HL-60 (cell line): ENCODE measurements around the gene SAFB.
"Not testable (repeated sequence)": the region's sequence is repeated elsewhere in the genome, so short reads cannot be mapped to it uniquely, and the experiment has no call there.

Experiments used
- DNase-seq, 2 experiments: peaks; one replicate each; pipeline ENCODE4 v3.0.0-alpha.2; 2010 to 2020; ENCODE audit warnings: low read depth in 1 of 2, low spot score in 1 of 2
- H3K27ac ChIP-seq: fragments of 250-450 bp; sonication (Bioruptor Pico); replicated peaks from 2 replicates; pipeline ENCODE4 v1.5.1; 2020; ENCODE audit warnings: mild to moderate bottlenecking, moderate library complexity
- H3K27me3 ChIP-seq: fragments of 250-450 bp; sonication (Bioruptor Pico); 2 replicates; pipeline ENCODE4 v1.5.1; 2021; ENCODE audit warnings: mild to moderate bottlenecking, moderate library complexity; ENCODE audit not compliant: insufficient read depth, poor library complexity, severe bottlenecking
- H3K4me3 ChIP-seq: replicated peaks from 2 replicates; pipeline ENCODE4 v1.5.1; 2011; ENCODE audit warnings: mild to moderate bottlenecking, control low read depth, low read length; ENCODE audit not compliant: insufficient read depth
- GABPA ChIP-seq: IDR thresholded peaks from 2 replicates; pipeline ENCODE4 v1.6.1; 2012; ENCODE audit warnings: low read depth
- POLR2AphosphoS5 ChIP-seq: IDR thresholded peaks from 2 replicates; pipeline ENCODE4 v1.6.1; 2012; ENCODE audit warnings: low read depth
- REST ChIP-seq: IDR thresholded peaks from 2 replicates; pipeline ENCODE4 v1.6.1; 2012; ENCODE audit warnings: low read depth; ENCODE audit not compliant: insufficient replicate concordance
- SPI1 ChIP-seq: IDR thresholded peaks from 2 replicates; pipeline ENCODE4 v1.6.1; 2012; ENCODE audit warnings: low read depth, mild to moderate bottlenecking, borderline replicate concordance
- TF ChIP-seq, protein P1 (sequence below): IDR thresholded peaks from one replicate; pipeline ENCODE4 v1.5.1; 2011; ENCODE audit warnings: low read length, control low read depth, inconsistent platforms; ENCODE audit not compliant: insufficient read depth

SAFB gene

DNA sequence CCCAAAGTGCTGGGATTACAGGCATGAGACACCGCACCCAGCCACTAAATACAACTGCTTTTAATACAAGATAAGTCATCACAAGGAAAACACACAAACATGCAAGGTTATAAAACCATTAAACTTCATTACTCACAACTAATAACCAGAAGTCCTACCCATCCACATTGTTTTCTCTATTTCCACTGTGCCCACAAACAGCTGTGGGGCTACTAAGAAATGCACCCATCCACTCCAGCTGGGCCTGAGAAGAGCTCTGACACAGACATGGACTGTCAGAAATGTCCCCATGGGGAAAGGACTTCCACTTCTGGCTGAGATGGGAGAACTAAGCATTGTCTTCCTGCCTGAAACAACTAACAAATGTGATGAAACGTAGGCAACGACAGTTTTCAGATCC, 17.5 kb upstream of the SAFB start:
- no peak for DNase-seq
- no peak overlapping the region for H3K27ac ChIP-seq
- no peak overlapping the region for H3K4me3 ChIP-seq
- H3K27me3 ChIP-seq, result no peaks in the 10 kb centered on the region
- no peak for TF ChIP-seq REST
- TF ChIP-seq GABPA, result no peak
- TF ChIP-seq POLR2AphosphoS5, result no peak
- TF ChIP-seq, protein P1, sequence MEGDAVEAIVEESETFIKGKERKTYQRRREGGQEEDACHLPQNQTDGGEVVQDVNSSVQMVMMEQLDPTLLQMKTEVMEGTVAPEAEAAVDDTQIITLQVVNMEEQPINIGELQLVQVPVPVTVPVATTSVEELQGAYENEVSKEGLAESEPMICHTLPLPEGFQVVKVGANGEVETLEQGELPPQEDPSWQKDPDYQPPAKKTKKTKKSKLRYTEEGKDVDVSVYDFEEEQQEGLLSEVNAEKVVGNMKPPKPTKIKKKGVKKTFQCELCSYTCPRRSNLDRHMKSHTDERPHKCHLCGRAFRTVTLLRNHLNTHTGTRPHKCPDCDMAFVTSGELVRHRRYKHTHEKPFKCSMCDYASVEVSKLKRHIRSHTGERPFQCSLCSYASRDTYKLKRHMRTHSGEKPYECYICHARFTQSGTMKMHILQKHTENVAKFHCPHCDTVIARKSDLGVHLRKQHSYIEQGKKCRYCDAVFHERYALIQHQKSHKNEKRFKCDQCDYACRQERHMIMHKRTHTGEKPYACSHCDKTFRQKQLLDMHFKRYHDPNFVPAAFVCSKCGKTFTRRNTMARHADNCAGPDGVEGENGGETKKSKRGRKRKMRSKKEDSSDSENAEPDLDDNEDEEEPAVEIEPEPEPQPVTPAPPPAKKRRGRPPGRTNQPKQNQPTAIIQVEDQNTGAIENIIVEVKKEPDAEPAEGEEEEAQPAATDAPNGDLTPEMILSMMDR, result no peak
- no peak for TF ChIP-seq SPI1

DNA sequence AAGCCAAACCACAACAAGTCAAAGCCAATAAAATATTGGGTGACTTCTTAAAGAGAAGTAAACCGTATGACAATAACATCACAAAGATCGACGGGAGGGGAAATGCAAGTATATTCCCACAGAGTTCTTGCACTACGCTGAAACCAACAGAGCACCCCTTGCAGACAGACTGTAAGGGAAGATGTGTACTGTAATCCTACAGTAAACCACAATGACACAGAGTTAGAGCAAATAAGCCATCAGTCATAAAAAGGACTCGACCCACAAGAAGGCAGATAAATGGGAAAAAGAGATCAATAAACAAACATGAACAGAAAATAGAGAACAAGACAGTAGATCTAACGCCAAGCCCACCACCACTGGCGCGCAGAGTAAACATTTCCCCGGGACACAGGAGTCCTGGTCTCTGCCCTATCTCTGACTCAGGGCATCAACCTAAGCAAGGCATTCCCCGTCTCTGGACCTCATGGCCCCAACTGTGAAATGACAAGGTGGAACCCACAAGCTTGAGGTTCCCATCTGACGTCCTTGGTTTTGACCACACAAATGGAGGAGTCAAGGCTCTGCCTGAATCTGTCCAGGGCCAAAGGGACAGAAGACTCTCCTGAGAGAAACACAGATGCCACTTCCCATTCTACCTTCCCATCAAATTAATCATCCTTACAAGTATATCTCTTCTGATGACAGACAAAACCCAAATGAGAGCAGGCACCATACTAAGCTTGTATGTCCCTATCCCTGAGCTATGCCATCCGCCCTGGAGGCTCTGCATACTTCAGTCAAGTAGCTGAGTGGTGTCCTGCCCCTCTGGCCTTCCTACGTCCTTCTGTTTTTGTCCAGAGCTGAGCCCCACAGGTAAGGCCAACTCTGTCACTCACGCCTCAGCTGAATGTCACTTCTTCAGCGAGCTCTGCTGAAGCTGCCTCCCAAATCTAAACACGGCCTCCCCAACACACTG, 15.3 kb upstream of the SAFB start:
- TF ChIP-seq GABPA, result no peak
- TF ChIP-seq POLR2AphosphoS5, result no peak
- TF ChIP-seq, protein P1, result no peak
- TF ChIP-seq REST, result no peak
- no peak for TF ChIP-seq SPI1
- no peak for DNase-seq
- Histone ChIP-seq H3K27ac (no peak overlapping the region), H3K27me3 (no peaks in the 10 kb centered on the region), H3K4me3 (no peak overlapping the region)

DNA sequence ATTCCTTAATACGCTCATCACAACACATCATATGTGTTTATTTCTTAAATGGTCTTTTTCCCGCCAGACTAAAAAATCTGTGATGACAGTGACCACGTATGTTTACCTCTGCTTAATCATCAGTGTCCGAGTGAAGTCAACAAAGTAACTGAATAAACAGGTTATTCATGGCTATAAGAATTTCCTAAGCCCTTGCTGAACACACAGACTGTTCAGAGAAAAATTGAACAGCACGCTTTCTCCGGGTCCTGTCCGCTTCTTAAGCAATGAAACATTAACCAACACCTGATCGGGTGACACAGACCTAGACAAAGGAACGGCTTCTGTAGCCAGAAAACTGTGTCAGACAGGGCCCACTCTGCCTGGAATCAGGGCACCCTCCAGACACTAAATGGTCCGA, 14.6 kb upstream of the SAFB start:
- TF ChIP-seq SPI1 (no peak), GABPA (no peak), POLR2AphosphoS5 (no peak), REST (no peak)
- TF ChIP-seq, protein P1, result no peak
- DNase-seq, result no peak
- H3K27ac ChIP-seq, result no peak overlapping the region
- no peaks in the 10 kb centered on the region for H3K27me3 ChIP-seq
- H3K4me3 ChIP-seq, result no peak overlapping the region

DNA sequence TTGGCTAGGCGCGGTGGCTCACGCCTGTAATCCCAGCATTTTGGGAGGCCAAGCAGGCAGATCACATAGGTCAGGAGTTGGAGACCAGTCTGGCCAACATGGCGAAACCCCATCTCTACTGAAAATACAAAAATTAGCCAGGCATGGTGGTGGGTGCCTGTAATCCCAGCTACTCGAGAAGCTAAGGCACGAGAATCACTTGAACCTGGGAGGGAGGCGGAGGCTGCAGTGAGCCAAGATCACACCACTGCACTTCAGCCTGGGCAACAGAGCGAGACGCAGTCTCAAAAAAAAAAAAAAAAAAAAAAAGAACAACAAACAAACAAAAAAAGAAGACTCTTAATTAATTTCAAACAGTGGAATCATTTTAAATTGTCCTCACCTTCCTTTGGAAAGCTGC, 14.1 kb upstream of the SAFB start:
- not testable (repeated sequence) for H3K4me3 ChIP-seq, DNase-seq, H3K27ac ChIP-seq, H3K27me3 ChIP-seq
